ENCODE results near the gene OPRD1. TPM values are rescaled to one million over a fixed set of nuclear protein-coding genes. Genes with fewer than 3 reads are reported as not detected.
"Not testable (repeated sequence)": the region's sequence is repeated elsewhere in the genome, so short reads cannot be mapped to it uniquely, and the experiment has no call there.

OPRD1 gene
- total RNA-seq, 1 donor from 2014 or later, result 0.72 TPM

DNA sequence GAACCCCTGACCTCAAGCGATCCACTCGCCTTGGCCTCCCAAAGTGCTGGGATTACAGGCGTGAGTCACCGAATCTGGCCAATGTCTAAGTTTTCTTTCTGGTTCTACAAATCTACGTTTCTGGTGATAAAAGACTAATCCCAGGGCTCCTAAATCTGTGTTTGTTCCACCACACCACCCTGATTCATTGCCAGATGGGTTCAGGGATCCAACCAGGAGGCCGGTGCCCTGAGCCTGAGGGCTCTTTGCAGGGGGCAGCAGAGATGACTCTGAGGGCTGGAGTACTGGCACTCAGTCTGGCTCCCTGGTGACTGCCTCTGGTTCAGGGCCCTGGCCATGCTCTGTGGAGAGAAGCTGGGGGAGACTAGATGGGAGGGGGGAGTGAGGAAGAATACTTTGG, 10.5 kb upstream of the OPRD1 start:
- no peak for DNase-seq

DNA sequence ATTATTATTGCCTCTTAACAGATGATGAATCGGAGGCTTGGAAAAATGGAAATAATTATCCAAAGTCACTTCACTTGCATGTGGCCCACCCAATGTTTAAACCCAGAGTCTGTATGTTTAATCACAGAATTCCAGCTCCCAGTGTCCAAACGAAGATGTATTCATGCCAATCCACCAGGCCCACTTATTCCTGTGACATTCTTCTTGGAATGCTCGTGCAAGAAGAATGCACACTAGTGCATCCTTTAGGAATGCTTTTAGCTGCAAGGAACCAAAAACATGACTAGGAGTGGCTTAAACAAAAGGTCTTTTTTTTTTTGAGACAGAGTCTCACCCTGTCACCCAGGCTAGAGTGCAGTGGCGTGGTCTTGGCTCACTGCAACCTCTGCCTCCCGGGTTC, 8.9 kb upstream of the OPRD1 start:
- no peak for DNase-seq

DNA sequence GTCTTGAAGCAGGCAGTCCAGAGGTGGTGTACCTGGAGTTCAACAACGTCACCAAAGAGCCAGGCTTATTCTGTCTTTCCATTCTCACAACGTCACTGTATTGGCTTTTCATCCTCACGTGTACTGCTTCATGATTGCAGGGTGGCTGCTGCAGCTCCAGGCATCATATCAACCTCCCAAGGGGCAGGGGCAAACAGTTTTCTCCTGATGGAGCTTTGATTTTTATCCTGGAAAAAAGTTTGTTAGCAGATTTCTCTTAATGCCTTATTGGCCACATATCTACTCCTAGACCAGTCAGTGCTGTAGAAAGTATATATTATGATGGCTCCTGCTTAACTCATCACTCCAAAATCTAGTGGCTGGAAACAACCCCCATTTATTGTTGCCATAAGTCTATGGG, 8.3 kb upstream of the OPRD1 start:
- no peak for DNase-seq

DNA sequence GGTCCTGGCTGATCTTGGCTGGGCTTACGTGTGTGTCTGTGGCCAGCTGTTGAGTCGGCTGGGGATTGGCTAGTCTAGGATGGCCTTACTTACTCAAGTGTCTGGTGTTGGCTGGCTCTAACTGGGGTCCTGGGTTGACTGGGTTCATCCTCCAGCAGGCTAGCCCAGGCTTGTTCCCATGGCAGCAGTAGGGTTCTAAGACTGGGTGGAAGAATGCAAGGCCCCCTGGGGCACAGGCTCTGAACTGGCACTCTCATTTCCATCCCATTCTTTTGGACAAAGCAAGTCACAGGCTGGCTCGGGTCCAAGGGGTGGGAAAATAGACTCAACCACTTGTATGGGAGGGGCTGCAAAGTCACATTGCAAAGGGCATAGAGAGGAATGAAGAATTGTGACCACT, 7.9 kb upstream of the OPRD1 start:
- no peak for DNase-seq

DNA sequence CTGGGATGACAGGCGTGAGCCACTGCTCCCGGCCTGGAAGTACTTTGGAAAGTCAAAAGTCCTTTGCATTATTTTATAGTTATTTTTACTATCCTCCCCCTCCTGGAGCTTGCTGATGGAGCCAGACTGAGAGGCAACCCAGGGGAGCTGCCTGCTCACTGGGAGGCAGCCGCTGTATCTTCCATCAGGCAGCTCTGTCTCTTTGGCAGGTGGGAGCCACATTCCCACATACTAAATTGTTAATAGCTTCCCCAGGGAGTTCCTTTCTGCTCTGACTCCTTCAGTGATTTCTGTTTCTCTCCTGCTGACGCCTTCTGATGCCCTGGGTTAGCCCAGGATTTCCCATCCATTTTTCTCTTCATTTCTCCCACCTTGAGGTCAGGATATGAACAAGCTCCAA, 4.9 kb upstream of the OPRD1 start:
- DNase-seq, result no peak

DNA sequence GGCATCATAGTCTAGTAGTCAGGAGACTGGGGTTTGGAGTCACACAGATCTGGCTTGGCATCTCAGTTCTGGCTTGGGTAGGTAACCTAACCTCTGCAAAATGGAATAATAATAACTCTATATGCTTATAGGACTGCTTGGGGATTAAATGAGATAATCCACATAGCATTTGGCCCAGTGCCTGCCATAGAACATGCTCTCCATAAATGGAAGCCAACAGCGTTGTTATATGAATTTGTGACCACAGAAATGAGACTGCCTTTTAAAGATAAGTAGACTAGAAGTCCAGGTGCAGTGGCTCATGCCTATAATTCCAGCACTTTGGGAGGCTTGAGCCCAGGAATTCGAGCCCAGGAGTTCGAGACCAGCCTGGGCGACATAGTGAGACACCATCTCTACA, 4.0 kb upstream of the OPRD1 start:
- no peak for DNase-seq

DNA sequence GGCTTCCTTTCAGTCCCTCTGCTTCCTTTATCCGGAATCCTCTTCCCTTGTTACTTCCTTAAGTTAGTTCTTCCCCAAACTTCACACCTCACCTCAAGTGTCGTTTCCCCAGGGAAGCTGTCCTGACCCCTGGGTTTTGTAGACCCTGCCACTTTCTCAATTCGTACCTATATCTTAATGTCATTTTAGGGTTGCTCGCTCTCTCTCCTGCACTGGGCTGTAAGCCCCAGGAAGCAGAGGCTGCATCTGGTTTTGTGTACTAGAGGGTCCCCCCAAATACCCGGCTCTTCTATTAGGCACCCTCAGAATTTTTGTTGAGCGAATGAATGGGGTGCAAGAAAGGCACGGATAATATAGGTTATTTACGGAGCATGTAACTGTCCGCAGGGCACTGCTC, 603 bp upstream of the OPRD1 start:
- DNase-seq, result no peak

DNA sequence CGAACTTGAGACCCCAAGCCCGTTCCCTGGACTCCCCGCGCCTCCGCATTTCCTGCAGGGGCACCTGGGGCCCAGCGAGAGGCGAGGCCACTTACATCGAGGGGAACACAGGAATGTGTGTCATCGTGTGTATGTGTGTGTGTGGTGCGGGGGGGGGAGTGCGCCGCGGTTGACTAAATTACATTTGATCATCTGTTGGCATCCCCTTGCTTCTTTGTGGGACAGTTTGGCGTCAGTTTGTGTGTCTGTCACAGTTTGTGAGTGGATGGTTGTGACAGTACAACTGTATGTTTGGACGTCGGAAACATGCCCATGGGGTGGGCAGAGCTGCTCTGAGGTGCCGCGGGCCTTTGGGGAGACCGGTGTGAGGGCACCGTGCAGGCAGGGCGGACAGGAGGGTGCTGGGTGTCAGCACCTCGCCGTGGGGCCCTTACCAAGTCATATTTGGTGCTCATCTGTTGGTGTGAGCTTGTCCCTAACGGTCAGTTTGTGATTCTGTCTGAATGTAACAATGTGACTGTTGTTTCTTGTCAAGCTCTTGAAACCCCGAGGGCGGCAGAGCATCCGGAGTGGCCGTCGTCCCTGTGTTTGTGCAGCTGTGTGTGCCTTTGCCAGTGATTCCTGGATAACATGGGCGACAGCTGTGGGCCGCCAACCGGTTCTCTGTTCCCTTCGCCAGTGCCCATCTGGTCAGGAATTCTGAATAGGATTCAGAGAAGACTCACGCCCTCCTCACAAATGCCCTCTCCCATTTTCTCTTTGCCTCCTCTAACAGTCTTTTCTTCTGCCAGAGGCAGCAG, 899 bp downstream of the OPRD1 start:
- peak; percentile 73 for DNase-seq

DNA sequence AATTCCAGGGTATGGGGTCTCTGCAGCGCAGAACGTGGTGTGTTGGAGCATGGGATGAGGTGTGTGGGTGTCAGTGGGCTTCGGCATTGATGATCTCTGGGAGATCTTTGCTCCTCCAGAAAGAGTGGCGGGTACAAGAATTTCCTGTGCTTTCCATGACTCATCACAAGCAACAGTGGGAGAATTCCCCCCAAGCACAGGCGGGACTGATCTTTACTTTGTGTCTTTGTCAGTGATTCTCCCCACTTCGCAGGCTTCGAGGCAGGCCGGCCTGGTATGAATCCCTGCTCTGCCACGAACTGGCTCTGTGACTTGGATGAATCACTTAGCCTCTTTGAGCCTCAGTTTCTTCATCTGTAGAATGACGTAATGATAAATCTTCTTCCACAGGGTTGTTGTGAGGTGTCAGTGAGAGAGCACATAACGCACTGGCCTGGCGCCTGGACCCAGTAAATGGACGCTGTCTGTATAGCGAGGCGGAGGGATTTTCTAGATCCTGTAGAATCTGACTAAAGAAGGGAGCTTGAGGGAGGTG, 2.0 kb downstream of the OPRD1 start:
- DNase-seq, result no peak

DNA sequence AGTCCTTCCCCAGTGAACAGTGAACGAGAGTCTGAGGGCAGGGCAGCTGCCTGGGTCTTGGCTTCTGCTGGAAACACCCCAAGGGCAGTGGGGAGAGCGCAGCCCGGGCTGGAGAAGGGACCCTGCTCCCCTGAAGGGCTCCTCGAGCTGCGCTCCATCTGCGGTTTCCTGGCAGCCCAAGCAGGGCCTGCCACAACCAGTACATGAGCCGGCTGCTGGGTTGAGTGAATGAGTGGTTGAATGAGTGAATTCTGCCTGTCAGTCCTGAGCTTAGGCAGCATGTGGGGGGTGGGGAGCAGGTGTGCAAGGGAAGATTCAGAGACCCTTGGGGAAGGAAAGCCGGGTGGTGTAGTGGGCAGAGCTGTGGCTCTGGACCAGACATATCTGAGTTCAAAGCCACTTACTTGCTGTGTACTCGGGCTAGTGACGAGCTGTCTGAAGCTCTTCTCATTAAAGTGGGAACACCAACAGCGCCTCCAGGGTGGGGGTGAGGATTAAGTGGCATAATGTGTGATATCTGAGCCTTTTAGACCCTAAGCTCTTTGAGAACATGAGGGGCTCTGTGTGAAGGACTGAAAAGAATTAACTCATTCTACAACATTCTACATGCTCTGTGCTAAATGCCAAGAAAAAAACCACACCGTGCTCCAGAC, 3.7 kb downstream of the OPRD1 start:
- no peak for DNase-seq

DNA sequence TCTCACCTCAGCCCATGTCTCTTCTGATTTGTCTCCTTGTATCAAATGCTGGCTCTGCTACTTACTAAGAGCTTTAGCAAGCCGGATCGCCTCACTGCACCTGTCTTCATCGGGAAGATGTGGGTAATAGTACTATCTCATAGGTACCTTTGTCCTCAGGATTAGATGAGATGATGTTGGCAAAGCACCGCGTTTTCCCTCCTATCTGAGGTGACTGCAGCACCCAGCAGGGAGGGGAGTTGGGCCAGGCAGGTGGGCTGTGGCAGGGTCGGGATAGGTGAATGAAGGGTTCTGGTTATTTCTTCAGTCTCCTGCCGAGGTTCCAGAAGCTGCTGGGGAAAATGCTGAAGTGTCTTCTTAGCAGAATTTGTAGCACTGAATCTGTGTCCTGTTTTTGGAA, 5.2 kb downstream of the OPRD1 start:
- no peak for DNase-seq

DNA sequence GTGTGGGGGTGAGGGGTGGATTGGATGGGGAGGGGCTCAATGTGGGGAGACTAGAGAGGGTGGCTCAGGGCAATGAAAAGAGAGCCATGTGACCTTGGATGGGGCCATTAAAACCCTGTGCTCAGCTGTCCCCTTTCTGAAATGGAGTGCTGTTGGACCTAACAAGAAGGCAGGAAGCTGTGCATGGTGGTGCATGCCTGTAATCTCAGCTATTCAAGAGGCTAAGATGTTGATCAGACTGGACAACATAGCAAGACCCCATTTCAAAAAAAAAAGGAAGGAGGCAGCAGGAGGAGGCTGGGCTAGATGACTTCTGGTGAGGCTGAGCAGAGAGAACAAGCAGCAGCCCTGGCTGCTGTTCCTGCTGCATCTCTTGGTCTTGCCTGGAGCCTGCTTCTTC, 7.0 kb downstream of the OPRD1 start:
- no peak for DNase-seq

DNA sequence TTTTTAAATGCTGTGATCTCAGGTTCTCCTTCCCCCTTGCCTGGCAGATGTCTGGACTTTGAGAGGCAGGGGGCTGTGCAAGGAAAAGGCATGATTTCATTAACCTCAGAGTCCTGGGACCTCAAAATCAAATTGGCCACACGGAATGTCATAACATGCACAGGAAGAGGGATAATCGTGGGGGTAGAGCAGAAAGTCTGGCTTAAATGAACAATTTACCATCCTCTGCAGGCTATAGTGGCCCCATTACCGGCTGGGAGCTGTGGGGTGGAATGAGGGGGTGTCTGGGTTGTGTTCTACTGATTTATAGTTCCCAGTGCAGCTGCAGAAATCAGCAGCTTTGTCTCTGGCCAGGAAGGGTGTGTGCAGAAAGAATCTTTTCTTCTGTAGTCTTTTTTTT, 10.8 kb downstream of the OPRD1 start:
- DNase-seq, result no peak

DNA sequence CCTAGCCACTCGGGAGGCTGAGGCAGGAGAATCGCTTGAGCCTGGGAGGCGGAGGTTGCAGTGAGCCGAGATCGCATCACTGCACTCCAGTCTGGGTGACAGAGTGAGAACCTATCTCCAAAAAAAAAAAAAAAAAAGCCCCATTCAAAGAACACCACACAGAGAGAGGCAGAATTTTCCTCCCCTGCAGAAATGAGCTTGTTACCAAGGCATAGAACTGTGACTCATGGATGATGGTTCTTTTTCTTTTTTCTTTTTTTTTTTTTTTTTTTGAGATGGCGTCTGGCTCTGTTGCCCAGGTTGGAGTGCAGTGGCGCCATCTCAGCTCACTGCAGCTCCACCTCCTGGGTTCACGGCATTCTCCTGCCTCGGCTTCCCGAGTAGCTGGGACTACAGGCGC, 12.1 kb downstream of the OPRD1 start:
- not testable (repeated sequence) for DNase-seq

DNA sequence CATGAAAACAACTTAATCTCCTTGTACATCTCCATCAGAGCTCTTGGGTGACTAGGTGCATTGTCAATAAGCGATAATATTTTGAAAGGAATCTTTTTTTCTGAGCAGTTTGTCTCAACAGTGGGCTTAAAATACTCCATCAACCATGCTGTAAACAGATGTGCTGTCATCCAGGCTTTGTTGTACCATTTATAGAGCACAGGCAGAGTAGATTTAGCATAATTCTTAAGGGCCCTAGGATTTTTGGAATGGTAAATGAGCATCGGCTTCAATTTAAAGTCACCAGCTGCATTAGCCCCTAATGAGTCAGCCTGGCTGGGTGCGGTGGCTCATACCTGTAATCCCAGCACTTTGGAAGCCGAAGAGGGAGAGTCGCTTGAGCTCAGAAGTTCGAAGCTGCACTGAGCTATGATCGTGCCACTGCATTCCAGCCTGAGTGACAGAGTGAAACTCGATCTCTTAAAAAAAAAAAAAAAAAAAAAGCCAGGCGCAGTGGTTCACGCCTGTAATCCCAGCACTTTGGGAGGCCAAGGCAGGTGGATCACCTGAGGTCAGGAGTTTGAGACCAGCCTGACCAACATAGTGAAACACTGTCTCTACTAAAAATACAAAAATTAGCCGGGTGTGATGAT, 16.4 kb downstream of the OPRD1 start:
- not testable (repeated sequence) for DNase-seq

DNA sequence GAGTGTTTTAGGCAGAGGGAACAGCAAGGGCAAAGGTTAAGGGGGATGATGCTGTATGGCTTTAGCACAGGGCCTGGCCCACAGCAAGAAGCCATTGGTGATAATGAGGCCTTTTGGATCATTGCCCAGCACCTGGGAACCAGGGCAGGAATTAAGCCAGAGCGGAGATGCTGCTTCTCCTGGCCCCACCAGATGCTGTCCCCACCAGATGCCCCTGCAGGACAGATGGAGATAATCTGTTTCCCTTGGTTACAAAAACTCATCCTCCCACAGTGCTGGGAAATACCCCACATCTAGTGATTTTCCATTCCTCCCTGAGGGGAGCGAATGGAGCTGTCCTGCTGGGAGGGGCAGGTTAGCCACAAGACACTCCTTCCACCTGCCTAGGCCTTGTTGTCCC, 18.8 kb downstream of the OPRD1 start:
- DNase-seq, result no peak

DNA sequence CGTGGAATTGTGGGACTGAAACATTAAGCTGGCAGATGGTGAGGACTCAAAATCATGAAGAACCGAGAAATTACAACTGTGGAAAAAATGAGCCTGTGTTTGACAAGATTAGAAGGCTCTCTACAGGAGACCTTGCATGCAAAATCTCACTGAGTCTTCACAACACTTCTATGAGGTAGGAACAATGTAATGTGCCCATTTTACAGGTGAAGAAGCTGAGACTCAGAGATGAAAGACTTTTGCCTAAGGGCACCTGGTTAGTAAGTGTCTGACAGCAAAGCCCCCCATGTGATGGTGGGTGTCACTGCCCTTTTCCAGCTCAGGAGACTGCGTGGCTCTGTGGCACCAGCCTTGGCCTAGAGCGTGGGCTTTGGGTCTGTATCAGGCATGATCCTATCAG, 21.0 kb downstream of the OPRD1 start:
- no peak for DNase-seq

DNA sequence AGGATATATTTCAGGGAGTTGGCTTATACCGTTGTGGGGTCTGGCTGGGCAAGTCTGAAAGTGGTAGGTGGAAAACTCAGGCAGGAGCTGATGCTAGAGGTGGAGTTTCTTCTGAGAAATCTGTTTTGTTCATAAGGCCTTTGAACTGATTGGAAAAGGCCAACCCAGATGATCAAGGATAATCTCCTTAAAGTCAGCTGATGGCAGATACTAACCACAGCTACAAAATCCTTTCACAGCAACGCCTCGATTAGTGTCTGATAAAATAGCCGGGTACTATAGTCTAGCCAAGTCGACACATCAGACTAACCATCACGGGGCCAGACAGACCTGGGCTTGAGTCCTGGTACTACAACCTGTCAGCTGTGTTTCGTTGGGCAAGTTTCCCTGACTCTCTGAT, 21.4 kb downstream of the OPRD1 start:
- no peak for DNase-seq

DNA sequence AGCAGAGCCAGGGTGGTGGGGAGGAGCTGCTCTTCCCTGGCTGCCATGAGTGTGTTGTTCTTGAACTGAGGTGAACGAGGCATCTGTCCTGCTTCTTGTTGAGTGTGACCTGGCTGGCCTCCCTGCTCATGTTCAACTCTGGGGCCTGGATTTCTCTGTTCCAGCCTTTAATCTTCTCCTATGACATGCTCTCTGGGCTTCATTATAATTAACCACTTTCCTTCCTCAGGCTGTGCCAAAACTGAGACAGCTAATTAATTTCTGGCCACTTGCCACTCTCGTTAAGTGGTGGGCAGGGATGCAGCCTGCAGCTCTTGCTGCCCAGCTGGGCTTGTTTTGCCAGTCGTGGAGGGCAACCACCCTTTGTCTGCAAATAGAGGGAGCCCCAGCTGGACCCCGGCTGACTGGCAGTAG, 23.3 kb downstream of the OPRD1 start:
- no peak for DNase-seq

DNA sequence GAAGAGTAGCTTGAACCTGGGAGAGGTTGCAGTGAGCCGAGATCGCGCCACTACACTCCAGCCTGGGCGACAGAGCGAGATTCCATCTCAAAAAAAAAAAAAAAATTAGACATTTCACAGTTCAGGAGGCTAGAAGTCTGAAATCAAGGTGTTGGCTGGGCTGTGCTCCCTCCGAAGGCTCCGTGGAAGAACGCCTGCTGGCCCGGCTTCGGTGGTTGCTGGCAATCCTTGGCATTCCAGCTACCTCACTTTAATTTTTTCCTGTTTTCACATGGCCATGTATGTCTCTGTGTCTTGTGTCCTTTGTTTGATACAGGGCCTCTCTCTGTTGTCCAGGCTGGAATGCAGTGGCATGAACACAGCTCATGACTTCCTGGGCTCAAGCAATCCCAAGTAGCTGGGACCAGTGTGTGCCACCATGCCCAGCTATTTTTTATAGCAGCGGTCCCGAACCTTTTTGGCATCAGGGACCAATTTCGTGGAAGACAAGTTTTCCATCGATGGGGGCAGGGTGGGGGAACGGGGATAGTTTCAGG, 24.5 kb downstream of the OPRD1 start:
- no peak for DNase-seq

DNA sequence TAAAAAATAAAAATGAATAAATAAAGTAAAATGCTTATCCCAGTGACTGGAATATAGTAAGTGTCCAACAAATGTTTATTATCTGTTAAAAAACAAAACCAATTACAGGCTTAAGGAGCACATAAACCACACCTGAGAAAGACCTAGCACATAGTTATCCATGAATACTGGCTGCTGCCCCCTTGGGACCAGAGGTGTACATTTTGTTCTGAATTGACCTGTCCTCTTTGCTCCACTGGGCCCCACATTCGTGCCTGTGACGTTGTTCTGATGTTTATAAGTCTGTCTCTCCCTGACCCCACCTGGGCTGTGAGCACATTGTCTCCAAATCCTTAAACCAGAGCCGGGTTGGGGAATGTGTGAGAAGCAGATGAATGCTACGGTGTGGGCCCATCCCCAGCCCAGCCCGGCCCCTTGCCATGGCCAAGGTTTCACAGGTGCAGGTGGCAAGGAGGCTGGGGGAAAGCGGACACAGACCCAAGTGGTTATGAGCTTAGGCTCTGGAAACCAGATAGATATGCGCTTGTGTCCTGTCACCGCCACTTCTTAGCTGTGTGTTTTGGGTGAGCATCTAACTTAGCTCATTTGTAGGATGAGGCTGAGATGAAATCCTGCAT, 29.1 kb downstream of the OPRD1 start:
- no peak for DNase-seq

DNA sequence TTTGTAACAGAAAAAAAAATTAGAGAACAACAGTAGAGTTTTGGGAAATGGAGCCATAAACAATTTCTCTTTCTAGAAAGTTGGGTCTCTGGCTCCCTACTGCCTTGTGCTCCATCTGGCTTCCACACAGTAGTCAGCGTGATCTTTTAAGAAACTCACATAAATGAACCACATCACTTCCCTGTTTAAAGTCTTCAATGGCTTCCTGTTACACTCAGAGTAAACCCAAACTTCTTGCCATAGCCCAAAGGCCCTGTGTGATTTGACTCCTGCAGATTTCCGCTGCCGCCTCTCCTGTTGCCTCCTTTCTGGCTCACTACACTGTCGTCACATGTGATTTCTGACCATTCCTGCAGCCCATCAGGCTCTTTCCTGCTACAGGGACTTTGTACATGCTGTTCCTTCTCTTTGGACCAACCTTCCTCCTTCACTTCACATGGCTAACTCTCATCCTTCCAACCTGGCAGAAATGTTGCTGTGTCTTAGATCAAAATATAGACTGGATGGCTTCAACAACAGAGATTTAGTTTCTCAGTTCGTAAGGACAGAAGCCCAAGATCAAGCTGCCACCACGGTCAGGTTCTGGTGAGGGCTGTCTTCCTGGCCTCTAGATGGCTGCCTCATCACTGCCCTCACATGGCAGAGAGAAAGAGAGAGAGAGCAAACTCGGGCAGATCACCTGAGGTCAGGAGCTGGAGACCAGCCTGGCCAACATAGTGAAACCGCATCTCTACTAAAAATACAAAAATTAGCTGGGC, 34.0 kb downstream of the OPRD1 start:
- DNase-seq, result no peak
